HEK293 (cell line): ENCODE results near the gene WNT5B.

Source experiments
- ELK4 ChIP-seq: IDR thresholded peaks from 2 replicates; pipeline ENCODE4 v1.6.1; 2011; ENCODE audit warnings: mild to moderate bottlenecking, low read depth, low read length, borderline replicate concordance
- OVOL3 ChIP-seq: fragments of 450-650 bp; formaldehyde crosslinking; IDR thresholded peaks from 2 replicates; pipeline ENCODE4 v1.5.1; 2016; ENCODE audit warnings: missing biosample characterization, missing genetic modification characterization
- REPIN1 ChIP-seq: fragments of 450-650 bp; formaldehyde crosslinking; IDR thresholded peaks from 2 replicates; pipeline ENCODE4 v1.5.1; 2017; ENCODE audit warnings: missing biosample characterization, missing genetic modification characterization, low read depth
- REST ChIP-seq: fragments of 450-650 bp; formaldehyde crosslinking; IDR thresholded peaks from 2 replicates; pipeline ENCODE4 v1.5.1; 2016; ENCODE audit warnings: missing biosample characterization, missing genetic modification characterization
- YY1 ChIP-seq: fragments of 450-650 bp; formaldehyde crosslinking; IDR thresholded peaks from 2 replicates; pipeline ENCODE4 v1.5.1; 2018; ENCODE audit warnings: missing biosample characterization, missing genetic modification characterization
- ZBTB1 ChIP-seq: fragments of 450-650 bp; formaldehyde crosslinking; IDR thresholded peaks from 2 replicates; pipeline ENCODE4 v1.5.1; 2016; ENCODE audit warnings: missing biosample characterization, missing genetic modification characterization
- ZBTB8A ChIP-seq: fragments of 450-650 bp; formaldehyde crosslinking; IDR thresholded peaks from 2 replicates; pipeline ENCODE4 v1.5.1; 2016; ENCODE audit warnings: missing biosample characterization, missing genetic modification characterization
- ZNF121 ChIP-seq: fragments of 450-650 bp; formaldehyde crosslinking; IDR thresholded peaks from 2 replicates; pipeline ENCODE4 v1.5.1; 2016; ENCODE audit warnings: missing biosample characterization, missing genetic modification characterization
- ZNF341 ChIP-seq: fragments of 450-650 bp; formaldehyde crosslinking; IDR thresholded peaks from 2 replicates; pipeline ENCODE4; 2016; ENCODE audit warnings: low read depth, missing biosample characterization, missing genetic modification characterization
- ZNF501 ChIP-seq: fragments of 450-650 bp; formaldehyde crosslinking; IDR thresholded peaks from 2 replicates; pipeline ENCODE4 v1.5.1; 2016; ENCODE audit warnings: missing biosample characterization, missing genetic modification characterization
- ZNF585B ChIP-seq: fragments of 450-650 bp; formaldehyde crosslinking; IDR thresholded peaks from 2 replicates; pipeline ENCODE4 v1.5.1; 2016; ENCODE audit warnings: missing biosample characterization, missing genetic modification characterization
- ZNF785 ChIP-seq: fragments of 450-650 bp; formaldehyde crosslinking; IDR thresholded peaks from 2 replicates; pipeline ENCODE4 v1.5.1; 2016; ENCODE audit warnings: missing biosample characterization, missing genetic modification characterization
- TF ChIP-seq, protein P1 (sequence below): fragments of 450-650 bp; formaldehyde crosslinking; IDR thresholded peaks from 2 replicates; pipeline ENCODE4 v1.5.1; 2016; ENCODE audit warnings: missing biosample characterization, missing genetic modification characterization

DNA sequence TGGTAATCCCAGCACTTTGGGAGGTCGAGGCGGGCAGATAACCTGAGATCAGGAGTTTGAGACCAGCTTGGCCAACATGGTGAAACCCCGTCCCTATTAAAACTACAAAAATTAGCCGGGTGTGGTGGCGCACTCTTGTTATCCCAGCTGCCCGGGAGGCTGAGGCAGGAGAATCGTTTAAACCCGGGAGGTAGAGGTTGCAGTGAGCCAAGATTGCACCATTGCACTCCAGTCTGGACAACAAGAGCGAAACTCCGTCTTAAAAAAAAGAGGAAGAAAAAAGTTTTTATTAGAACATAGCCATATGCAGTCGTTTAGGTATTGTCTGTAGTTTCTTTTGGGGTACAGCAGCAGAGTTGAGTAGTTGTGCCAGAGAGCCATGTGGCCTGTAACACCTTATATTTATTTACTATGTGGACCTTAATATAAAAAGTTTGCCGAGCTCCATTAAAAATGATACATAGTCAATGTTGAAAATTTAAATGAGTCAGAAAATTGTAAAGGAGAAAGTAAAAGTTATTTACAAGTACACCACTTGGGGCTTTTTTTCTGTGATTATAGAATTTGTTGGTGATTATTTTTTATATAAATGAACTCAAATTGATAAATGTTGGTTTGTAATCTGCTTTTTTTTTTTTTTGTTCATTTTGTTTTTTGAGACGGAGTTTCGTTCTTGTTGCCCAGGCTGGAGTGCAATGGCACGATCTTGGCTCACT, 64.0 kb downstream of the WNT5B start:
- TF ChIP-seq ZNF121 (tag by site-specific recombination) (no peak), ZBTB8A (tag by site-specific recombination) (no peak), ZNF785 (tag by site-specific recombination) (no peak), OVOL3 (tag by site-specific recombination) (no peak), REST (tag by site-specific recombination) (no peak), ZNF341 (tag by site-specific recombination) (no peak), ZNF585B (tag by site-specific recombination) (no peak), YY1 (tag by site-specific recombination) (no peak), ELK4 (no peak), REPIN1 (tag by site-specific recombination) (no peak), ZNF501 (tag by site-specific recombination) (no peak), ZBTB1 (tag by site-specific recombination) (no peak)
- TF ChIP-seq, protein P1, sequence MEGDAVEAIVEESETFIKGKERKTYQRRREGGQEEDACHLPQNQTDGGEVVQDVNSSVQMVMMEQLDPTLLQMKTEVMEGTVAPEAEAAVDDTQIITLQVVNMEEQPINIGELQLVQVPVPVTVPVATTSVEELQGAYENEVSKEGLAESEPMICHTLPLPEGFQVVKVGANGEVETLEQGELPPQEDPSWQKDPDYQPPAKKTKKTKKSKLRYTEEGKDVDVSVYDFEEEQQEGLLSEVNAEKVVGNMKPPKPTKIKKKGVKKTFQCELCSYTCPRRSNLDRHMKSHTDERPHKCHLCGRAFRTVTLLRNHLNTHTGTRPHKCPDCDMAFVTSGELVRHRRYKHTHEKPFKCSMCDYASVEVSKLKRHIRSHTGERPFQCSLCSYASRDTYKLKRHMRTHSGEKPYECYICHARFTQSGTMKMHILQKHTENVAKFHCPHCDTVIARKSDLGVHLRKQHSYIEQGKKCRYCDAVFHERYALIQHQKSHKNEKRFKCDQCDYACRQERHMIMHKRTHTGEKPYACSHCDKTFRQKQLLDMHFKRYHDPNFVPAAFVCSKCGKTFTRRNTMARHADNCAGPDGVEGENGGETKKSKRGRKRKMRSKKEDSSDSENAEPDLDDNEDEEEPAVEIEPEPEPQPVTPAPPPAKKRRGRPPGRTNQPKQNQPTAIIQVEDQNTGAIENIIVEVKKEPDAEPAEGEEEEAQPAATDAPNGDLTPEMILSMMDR (tag by site-specific recombination): no peak
